GM12892 (cell line): ENCODE data around the gene C1orf159.

Source experiments
- POLR2A ChIP-seq: IDR thresholded peaks from 2 replicates; pipeline ENCODE4 v1.6.1; 2011; ENCODE audit warnings: low read depth, low read length, control low read depth
- POLR2AphosphoS5 ChIP-seq: IDR thresholded peaks from 2 replicates; pipeline ENCODE4 v1.6.1; 2011; ENCODE audit warnings: low read depth, low read length, control low read depth

GRCh38 chr1:1114431-1114830 is 1.5 kb downstream of the C1orf159 start:
- TF ChIP-seq POLR2AphosphoS5 (no peak), POLR2A (no peak)
